Spleen (tissue), 11 donors: ENCODE data around the gene DNM2. TPM values are rescaled to one million over a fixed set of nuclear protein-coding genes. Genes with fewer than 3 reads are reported as not detected.

Experiments used
- DNase-seq: peaks from one replicate; pipeline ENCODE4 v3.0.0-alpha.2; 2020
- H3K27ac ChIP-seq, 8 donors: fragments of 200-600 bp; sonication (generic) in 7 of 8; 1 replicate in 4 of 8; 2 replicates in 4 of 8; pipeline versions ENCODE4 v1.5.0 to v1.8.0; 2016 to 2021; ENCODE audit warnings: inconsistent platforms in 4 of 8, mild to moderate bottlenecking in 4 of 8, moderate library complexity in 1 of 8
- H3K27me3 ChIP-seq, 7 donors: fragments of 200-600 bp; sonication (generic) in 6 of 7; replicated peaks in 1 of 7; 1 replicate in 4 of 7; 2 replicates in 3 of 7; pipeline versions ENCODE4 v1.5.0 to v1.8.0; 2016 to 2021; ENCODE audit warnings: inconsistent platforms in 3 of 7, mild to moderate bottlenecking in 1 of 7
- H3K36me3 ChIP-seq, 6 donors: fragments of 200-600 bp; sonication (generic) in 5 of 6; 1 replicate in 4 of 6; 2 replicates in 2 of 6; pipeline versions ENCODE4 v1.5.0 to v1.8.0; 2016 to 2021; ENCODE audit warnings: inconsistent platforms in 2 of 6
- H3K4me1 ChIP-seq, 6 donors: fragments of 200-600 bp; sonication (generic) in 5 of 6; 1 replicate in 3 of 6; 2 replicates in 3 of 6; pipeline versions ENCODE4 v1.5.0 to v1.8.0; 2016 to 2021; ENCODE audit warnings: inconsistent platforms in 3 of 6
- H3K4me3 ChIP-seq, 8 donors: fragments of 200-600 bp; sonication (generic) in 7 of 8; 1 replicate in 4 of 8; 2 replicates in 4 of 8; pipeline versions ENCODE4 v1.5.0 to v1.8.0; 2016 to 2021; ENCODE audit warnings: inconsistent platforms in 4 of 8, mild to moderate bottlenecking in 4 of 8, moderate library complexity in 2 of 8
- H3K9me3 ChIP-seq, 8 donors: fragments of 200-600 bp; sonication (generic) in 7 of 8; 1 replicate in 4 of 8; 2 replicates in 4 of 8; pipeline versions ENCODE4 v1.5.0 to v1.8.0; 2016 to 2021; ENCODE audit warnings: inconsistent platforms in 4 of 8
- CTCF ChIP-seq, 11 experiments: fragments of 200-600 bp in 7 of 11; fragments of 450-650 bp in 4 of 11; sonication (generic) in 4 of 11; IDR thresholded peaks in 8 of 11; conservative IDR thresholded peaks in 3 of 11; 1 replicate in 7 of 11; 2 replicates in 4 of 11; pipeline versions ENCODE4 v1.4.0 to v1.8.0; 2016 to 2021; ENCODE audit warnings: antibody characterized with exemption in 11 of 11, inconsistent platforms in 4 of 11, mild to moderate bottlenecking in 1 of 11
- POLR2A ChIP-seq, 3 donors: fragments of 450-650 bp; IDR thresholded peaks; one replicate each; pipeline ENCODE4 v1.5.1; 2017; ENCODE audit warnings: antibody characterized with exemption in 3 of 3, mild to moderate bottlenecking in 1 of 3
- POLR2AphosphoS5 ChIP-seq, 3 donors: sonication (generic); formaldehyde crosslinking; IDR thresholded peaks; one replicate each; pipeline ENCODE4 v1.5.1; 2017; ENCODE audit warnings: antibody characterized with exemption in 3 of 3
- WGBS, 5 donors: extraction: QIAGEN DNeasy Blood & Tissue Kit in 3 of 5; methylation state at CpG; one replicate each; pipeline versions ENCODE4 v1.1.5 to v1.1.7; 2013 to 2018; 5-methylcytosine and 5-hydroxymethylcytosine counted together
- intact Hi-C: fragments of 100-400 bp; cut with DNase I; formaldehyde crosslinking; loops from one replicate; pipeline ENCODE4 v1.15.0; 2023; ENCODE audit warnings: low total_unique reads
- polyA plus RNA-seq, 3 donors: library from polyadenylated mRNA; stranded (reverse); fragments of 200-250 nt; gene quantifications; one replicate each; pipeline ENCODE4 v1.2.1, GENCODE V29; 2013
- total RNA-seq, 7 donors: library from RNA; depleted of rRNA in 3 of 7; stranded (reverse); fragments of >200 nt in 3 of 7; fragmentation: NEBNext Ultra II Directional in 4 of 7; extraction: Animal tissue kit (Norgen Biotek cat#: 25700) in 4 of 7; gene quantifications; one replicate each; pipeline versions ENCODE4 v1.1.0 to v1.2.1, GENCODE V29; 2016 to 2021
- donor health status: healthy with polysubstance abuse.
- donor health status: DM: no; HTN: no; CAD: no; lungs with moderate emphysema.
- donor health status: DM: no; HTN: no; CAD: no.
- donor health status: Bipolar disorder and iron deficiency.
- donor health status: healthy.
- donor health status: DM: no; HTN: no; CAD: no.
- donor health status: DM: yes; HTN: yes; CAD: no.

Gene DNM2
- total and polyA plus RNA-seq, 10 donors: 57.1 to 298 (median 193) TPM

- Histone ChIP-seq H3K4me3 (no peak overlapping the region), H3K27me3 (no peaks in the 10 kb centered on the region), H3K4me1 (peaks cover 11 to 100% (median 84%) of the 10 kb centered on the region in 6 donors), H3K9me3 (no peaks in the 10 kb centered on the region), H3K27ac (peak overlapping the region in 1 of 8 donors; percentile 35), H3K36me3 (peaks cover 0 to 57% (median 0%) of the 10 kb centered on the region in 6 donors)
- TF ChIP-seq POLR2A (IDR thresholded peaks at IDR 0.05) (no peak), POLR2AphosphoS5 (IDR thresholded peaks at IDR 0.05) (no peak), CTCF (IDR thresholded peaks at IDR 0.05 in 8 of 11, conservative IDR thresholded peaks at IDR 0.05 in 3 of 11) (no peak)
- intact Hi-C loops: no loop called here
- DNase-seq: no peak
- 74 to 92% (median 80%) methylated on average over 4 of the region's 4 CpGs for WGBS, 5 donors
These were observed 7.5 kb downstream of the DNM2 start for GRCh38 chr19:10725415-10725814.

- Histone ChIP-seq H3K27me3 (no peaks in the 10 kb centered on the region), H3K4me3 (no peak overlapping the region), H3K27ac (peak overlapping the region in 2 of 8 donors; percentile 35 to 42), H3K4me1 (peaks cover 14 to 100% (median 84%) of the 10 kb centered on the region in 6 donors), H3K36me3 (peaks cover 0 to 48% (median 0%) of the 10 kb centered on the region in 6 donors), H3K9me3 (no peaks in the 10 kb centered on the region)
- no peak for TF ChIP-seq POLR2A (IDR thresholded peaks at IDR 0.05)
- TF ChIP-seq CTCF (IDR thresholded peaks at IDR 0.05 in 8 of 11, conservative IDR thresholded peaks at IDR 0.05 in 3 of 11): no peak
- TF ChIP-seq POLR2AphosphoS5 (IDR thresholded peaks at IDR 0.05): no peak
- intact Hi-C loops: no loop called here
- whole genome bisulfite sequencing, 5 donors: 89 to 96% (median 92%) methylated on average over 10 of the region's 10 CpGs
- DNase-seq: no peak
These were observed 8.4 kb downstream of the DNM2 start for GRCh38 chr19:10726268-10726667.

DNA sequence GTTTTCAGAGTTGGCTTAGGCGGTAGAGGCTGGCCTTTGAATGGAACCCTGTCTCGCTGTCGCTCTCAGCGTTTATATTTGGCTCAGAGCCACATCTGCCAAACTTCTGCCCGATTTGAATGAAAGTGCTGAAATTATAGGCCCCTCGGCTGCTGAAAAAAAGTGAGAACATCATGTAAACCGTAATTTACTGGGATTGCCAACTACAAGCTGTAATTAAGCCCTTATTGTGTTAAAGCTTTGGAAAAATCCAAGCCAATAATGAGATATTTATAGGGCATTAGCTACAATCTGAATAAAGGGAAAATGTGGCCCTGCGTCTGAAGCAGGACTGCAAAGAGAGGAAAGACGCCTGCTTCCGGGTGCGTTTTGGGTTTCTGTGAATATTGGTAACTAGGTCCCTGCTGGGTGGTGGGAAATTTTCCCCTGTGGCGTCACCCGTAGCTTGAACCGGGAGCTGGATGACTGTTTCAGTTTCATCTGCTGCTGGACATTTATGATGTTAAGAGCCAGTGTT lies 9.9 kb downstream of the DNM2 start:
- peaks cover 23 to 100% (median 84%) of the 10 kb centered on the region in 6 donors for H3K4me1 ChIP-seq
- 62 to 85% (median 78%) methylated on average over 14 of the region's 14 CpGs for WGBS, 5 donors

More for the DNA sequence above, 9.9 kb downstream of the DNM2 start:
- Histone ChIP-seq H3K9me3 (no peaks in the 10 kb centered on the region), H3K27me3 (no peaks in the 10 kb centered on the region), H3K27ac (peak overlapping the region in 4 of 8 donors; percentile 15 to 54 (median 27)), H3K36me3 (peaks cover 0 to 42% (median 0%) of the 10 kb centered on the region in 6 donors), H3K4me3 (no peak overlapping the region)
- intact Hi-C loops: no loop called here
- TF ChIP-seq POLR2A (IDR thresholded peaks at IDR 0.05): no peak
- no peak for TF ChIP-seq POLR2AphosphoS5 (IDR thresholded peaks at IDR 0.05)
- no peak for TF ChIP-seq CTCF (IDR thresholded peaks at IDR 0.05 in 8 of 11, conservative IDR thresholded peaks at IDR 0.05 in 3 of 11)
- no peak for DNase-seq
